Measurements from ENCODE around the gene ZBED1.
"Not testable (repeated sequence)": the region's sequence is repeated elsewhere in the genome, so short reads cannot be mapped to it uniquely, and the experiment has no call there.

The ZBED1 gene

GRCh38 chrX:2517055-2517454 is 16.3 kb upstream of the ZBED1 start:
- FAIRE-seq, result no peak

- FAIRE-seq, result no peak
These were observed 15.8 kb upstream of the ZBED1 start for GRCh38 chrX:2516623-2517022.

GRCh38 chrX:2514131-2514530 is 13.4 kb upstream of the ZBED1 start:
- no peak for FAIRE-seq

GRCh38 chrX:2513121-2513664 is 12.4 kb upstream of the ZBED1 start:
- FAIRE-seq, result no peak

GRCh38 chrX:2512501-2512900 is 11.7 kb upstream of the ZBED1 start:
- no peak for FAIRE-seq

- no peak for FAIRE-seq
These were observed 10.6 kb upstream of the ZBED1 start for GRCh38 chrX:2511326-2511725.

GRCh38 chrX:2508648-2509335 is 8.0 kb upstream of the ZBED1 start:
- FAIRE-seq, result no peak

- no peak for FAIRE-seq
These were observed 7.3 kb upstream of the ZBED1 start for GRCh38 chrX:2507904-2508627.

GRCh38 chrX:2507196-2507595 is 6.4 kb upstream of the ZBED1 start:
- no peak for FAIRE-seq

GRCh38 chrX:2505341-2505740 is 4.6 kb upstream of the ZBED1 start:
- not testable (repeated sequence) for FAIRE-seq

- no peak for FAIRE-seq
These were observed 4.0 kb upstream of the ZBED1 start for GRCh38 chrX:2504706-2505332.

GRCh38 chrX:2503591-2504500 is 3.1 kb upstream of the ZBED1 start:
- FAIRE-seq, result no peak

GRCh38 chrX:2502668-2503519 is 2.1 kb upstream of the ZBED1 start:
- FAIRE-seq, result no peak

- no peak for FAIRE-seq
These were observed 1.4 kb upstream of the ZBED1 start for GRCh38 chrX:2502120-2502667.

- no peak for FAIRE-seq
These were observed 855 bp upstream of the ZBED1 start for GRCh38 chrX:2501559-2502102.

- no peak for FAIRE-seq
These were observed 529 bp downstream of the ZBED1 start for GRCh38 chrX:2500091-2500802.

- FAIRE-seq, result no peak
These were observed 1.3 kb downstream of the ZBED1 start for GRCh38 chrX:2499507-2499906.

- FAIRE-seq, result no peak
These were observed 1.9 kb downstream of the ZBED1 start for GRCh38 chrX:2498781-2499302.

GRCh38 chrX:2497961-2498780 is 2.6 kb downstream of the ZBED1 start:
- no peak for FAIRE-seq
